ENCODE measurements around the gene INCENP. TPM values are rescaled to one million over a fixed set of nuclear protein-coding genes. Genes with fewer than 3 reads are reported as not detected.

INCENP gene
- total and polyA plus RNA-seq, 2 of the 13 experiments (the other 11 are each of a cell fraction or from before 2014, with no cell fraction given) = 14.1 to 37.3 TPM

DNA sequence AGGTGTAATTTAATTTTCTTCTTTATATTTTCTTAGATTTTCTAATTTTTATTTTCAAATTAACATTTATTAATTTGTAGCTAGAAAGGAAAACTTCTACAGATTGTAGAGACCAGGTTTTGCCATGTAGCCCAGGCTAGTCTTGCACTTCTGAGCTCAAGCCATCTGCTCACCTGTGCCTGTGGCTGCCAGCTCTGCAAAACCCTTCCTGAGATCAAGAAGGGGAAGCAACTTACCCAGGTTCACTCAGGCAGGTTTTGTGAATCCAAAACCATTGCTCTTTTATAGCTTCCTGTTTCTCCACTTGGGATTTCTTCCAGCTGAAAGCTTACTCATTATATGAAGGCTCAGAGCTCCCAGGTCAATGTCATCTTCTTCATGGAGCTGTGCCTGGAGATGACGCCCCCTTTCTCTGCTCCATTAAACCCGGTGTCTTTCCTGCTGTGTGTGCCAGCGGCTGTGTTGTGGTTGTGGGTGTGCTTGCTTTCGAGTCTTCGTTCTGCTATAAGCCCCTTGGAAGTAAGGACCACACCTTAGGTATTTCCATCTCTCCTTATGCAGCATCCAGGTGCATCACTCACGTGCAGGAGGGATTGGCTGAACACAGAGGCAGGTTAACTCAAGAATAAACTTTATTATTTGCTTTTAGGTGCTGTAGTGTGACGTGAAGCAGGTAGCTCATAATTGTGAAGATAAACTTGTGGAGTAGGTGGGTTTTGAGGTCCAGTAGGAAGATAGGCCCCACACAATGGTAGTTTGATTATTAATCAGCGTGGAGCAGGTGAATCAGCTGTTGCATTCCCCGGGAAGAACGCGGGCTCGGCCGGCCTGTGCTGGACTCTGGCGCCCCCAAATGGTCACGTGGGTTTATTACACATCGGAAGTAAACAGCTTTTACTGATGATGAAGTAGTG lies 42.2 kb upstream of the INCENP start (continued):
- TF ChIP-seq SOX13 (IDR thresholded peaks at IDR 0.05) (no peak), SOX13 (CRISPR knock-in tag; conservative IDR thresholded peaks at IDR 0.05 in 1 of 2, IDR thresholded peaks at IDR 0.05 in 1 of 2) (0 out of 4 replicates have a peak, but pooled peaks of 1 of the 2 experiments have one; percentile 15), SALL2 (CRISPR knock-in tag; IDR thresholded peaks at IDR 0.05) (no peak), KLF15 (CRISPR knock-in tag; IDR thresholded peaks at IDR 0.05; ENCODE audit: borderline replicate concordance) (no peak), KDM6A (CRISPR knock-in tag; IDR thresholded peaks at IDR 0.05; ENCODE audit: low read depth) (no peak), MAFF (IDR thresholded peaks at IDR 0.05; ENCODE audit: low read depth, low read length) (no peak), ASH2L (IDR thresholded peaks at IDR 0.05; ENCODE audit: insufficient read length, low read depth, low read length) (no peak), ZFX (CRISPR knock-in tag; IDR thresholded peaks at IDR 0.05; ENCODE audit: low read depth) (no peak), MBNL3 (CRISPR knock-in tag; conservative IDR thresholded peaks at IDR 0.05) (no peak), ZNF234 (CRISPR knock-in tag; conservative IDR thresholded peaks at IDR 0.05) (no peak), NR3C1 (CRISPR knock-in tag; IDR thresholded peaks at IDR 0.05) (no peak), TCF12 (IDR thresholded peaks at IDR 0.05) (no peak), TCF12 (CRISPR knock-in tag; IDR thresholded peaks at IDR 0.05) (no peak), MIXL1 (CRISPR knock-in tag; IDR thresholded peaks at IDR 0.05) (no peak), FLYWCH1 (CRISPR knock-in tag; IDR thresholded peaks at IDR 0.05) (0 out of 2 replicates have a peak, but pooled peaks have one; percentile 48), KDM2A (CRISPR knock-in tag; IDR thresholded peaks at IDR 0.05; ENCODE audit: borderline replicate concordance, low read depth) (peak; percentile 72; the same call in 1 of the 2 replicates), BCLAF1 (IDR thresholded peaks at IDR 0.05) (no peak), ZBTB2 (CRISPR knock-in tag; IDR thresholded peaks at IDR 0.05; ENCODE audit: low read depth) (no peak)
- TF ChIP-seq, protein P1, sequence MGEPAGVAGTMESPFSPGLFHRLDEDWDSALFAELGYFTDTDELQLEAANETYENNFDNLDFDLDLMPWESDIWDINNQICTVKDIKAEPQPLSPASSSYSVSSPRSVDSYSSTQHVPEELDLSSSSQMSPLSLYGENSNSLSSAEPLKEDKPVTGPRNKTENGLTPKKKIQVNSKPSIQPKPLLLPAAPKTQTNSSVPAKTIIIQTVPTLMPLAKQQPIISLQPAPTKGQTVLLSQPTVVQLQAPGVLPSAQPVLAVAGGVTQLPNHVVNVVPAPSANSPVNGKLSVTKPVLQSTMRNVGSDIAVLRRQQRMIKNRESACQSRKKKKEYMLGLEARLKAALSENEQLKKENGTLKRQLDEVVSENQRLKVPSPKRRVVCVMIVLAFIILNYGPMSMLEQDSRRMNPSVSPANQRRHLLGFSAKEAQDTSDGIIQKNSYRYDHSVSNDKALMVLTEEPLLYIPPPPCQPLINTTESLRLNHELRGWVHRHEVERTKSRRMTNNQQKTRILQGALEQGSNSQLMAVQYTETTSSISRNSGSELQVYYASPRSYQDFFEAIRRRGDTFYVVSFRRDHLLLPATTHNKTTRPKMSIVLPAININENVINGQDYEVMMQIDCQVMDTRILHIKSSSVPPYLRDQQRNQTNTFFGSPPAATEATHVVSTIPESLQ (CRISPR knock-in tag; conservative IDR thresholded peaks at IDR 0.05) = no peak
- TF ChIP-seq, protein P2, sequence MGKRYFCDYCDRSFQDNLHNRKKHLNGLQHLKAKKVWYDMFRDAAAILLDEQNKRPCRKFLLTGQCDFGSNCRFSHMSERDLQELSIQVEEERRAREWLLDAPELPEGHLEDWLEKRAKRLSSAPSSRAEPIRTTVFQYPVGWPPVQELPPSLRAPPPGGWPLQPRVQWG (CRISPR knock-in tag; IDR thresholded peaks at IDR 0.05; ENCODE audit: borderline replicate concordance, low read depth) = no peak
- TF ChIP-seq, protein P3, sequence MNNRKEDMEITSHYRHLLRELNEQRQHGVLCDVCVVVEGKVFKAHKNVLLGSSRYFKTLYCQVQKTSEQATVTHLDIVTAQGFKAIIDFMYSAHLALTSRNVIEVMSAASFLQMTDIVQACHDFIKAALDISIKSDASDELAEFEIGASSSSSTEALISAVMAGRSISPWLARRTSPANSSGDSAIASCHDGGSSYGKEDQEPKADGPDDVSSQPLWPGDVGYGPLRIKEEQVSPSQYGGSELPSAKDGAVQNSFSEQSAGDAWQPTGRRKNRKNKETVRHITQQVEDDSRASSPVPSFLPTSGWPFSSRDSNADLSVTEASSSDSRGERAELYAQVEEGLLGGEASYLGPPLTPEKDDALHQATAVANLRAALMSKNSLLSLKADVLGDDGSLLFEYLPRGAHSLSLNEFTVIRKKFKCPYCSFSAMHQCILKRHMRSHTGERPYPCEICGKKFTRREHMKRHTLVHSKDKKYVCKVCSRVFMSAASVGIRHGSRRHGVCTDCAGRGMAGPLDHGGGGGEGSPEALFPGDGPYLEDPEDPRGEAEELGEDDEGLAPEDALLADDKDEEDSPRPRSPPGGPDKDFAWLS (CRISPR knock-in tag; IDR thresholded peaks at IDR 0.05; ENCODE audit: borderline replicate concordance) = no peak

All from HepG2 (cell line).